Ovary (tissue), 3 donors: Measurements from ENCODE around the gene NPIPB2.

Experiments
- EP300 ChIP-seq: sonication (generic); formaldehyde crosslinking; IDR thresholded peaks from one replicate; pipeline ENCODE4 v1.6.1; 2017; ENCODE audit warnings: antibody characterized with exemption
- POLR2A ChIP-seq: fragments of 450-650 bp; IDR thresholded peaks from one replicate; pipeline ENCODE4 v1.6.1; 2017; ENCODE audit warnings: antibody characterized with exemption, mild to moderate bottlenecking, moderate library complexity
- TF ChIP-seq, protein P1 (sequence below), 3 donors: fragments of 450-650 bp in 2 of 3; fragments of 200-600 bp in 1 of 3; IDR thresholded peaks; one replicate each; pipeline versions ENCODE4 v1.5.1 to v1.8.0; 2016 to 2022; ENCODE audit warnings: antibody characterized with exemption in 3 of 3, mild to moderate bottlenecking in 1 of 3
- donor health status: DM: no; HTN: no; CAD: no.

DNA sequence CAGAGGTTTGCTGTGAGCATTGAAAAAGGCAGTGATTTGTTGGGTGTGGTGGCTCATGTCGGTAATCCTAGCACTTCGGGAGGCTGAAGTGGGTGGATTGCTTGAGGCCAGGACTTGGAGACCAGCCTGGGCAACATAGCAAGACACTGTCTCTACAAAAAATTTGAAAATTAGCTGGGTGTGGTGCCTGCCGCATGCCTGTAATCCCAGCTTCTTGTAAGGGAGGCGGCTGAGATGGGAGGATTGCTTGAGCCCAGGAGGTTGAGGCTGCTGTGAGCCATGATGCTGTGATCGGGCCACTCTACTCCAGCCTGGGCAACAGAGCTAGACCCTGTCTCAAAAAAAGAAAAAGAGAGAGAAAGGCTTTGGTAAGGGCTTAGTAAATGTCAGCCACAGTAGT lies 7.0 kb upstream of the NPIPB2 start:
- no peak for TF ChIP-seq EP300
- TF ChIP-seq, protein P1, sequence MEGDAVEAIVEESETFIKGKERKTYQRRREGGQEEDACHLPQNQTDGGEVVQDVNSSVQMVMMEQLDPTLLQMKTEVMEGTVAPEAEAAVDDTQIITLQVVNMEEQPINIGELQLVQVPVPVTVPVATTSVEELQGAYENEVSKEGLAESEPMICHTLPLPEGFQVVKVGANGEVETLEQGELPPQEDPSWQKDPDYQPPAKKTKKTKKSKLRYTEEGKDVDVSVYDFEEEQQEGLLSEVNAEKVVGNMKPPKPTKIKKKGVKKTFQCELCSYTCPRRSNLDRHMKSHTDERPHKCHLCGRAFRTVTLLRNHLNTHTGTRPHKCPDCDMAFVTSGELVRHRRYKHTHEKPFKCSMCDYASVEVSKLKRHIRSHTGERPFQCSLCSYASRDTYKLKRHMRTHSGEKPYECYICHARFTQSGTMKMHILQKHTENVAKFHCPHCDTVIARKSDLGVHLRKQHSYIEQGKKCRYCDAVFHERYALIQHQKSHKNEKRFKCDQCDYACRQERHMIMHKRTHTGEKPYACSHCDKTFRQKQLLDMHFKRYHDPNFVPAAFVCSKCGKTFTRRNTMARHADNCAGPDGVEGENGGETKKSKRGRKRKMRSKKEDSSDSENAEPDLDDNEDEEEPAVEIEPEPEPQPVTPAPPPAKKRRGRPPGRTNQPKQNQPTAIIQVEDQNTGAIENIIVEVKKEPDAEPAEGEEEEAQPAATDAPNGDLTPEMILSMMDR (IDR thresholded peaks at IDR 0.05): no peak
- TF ChIP-seq POLR2A: no peak
